ENCODE results near the gene AARSD1. TPM values are rescaled to one million over a fixed set of nuclear protein-coding genes. Genes with fewer than 3 reads are reported as not detected.

AARSD1 gene
- total RNA-seq, 1 experiment from 2014 or later = 35.4 TPM

GRCh38 chr17:42913981-42914617 is 50.2 kb downstream of the AARSD1 start:
- Histone ChIP-seq H2AFZ (no peak overlapping the region), H3K4me2 (peak overlapping the region; percentile 35; the same call in 1 of the 2 replicates), H3K27ac (no peak overlapping the region), H3K4me3 (no peak overlapping the region), H3F3A (ENCODE audit: insufficient read depth, low read depth) (peaks cover 19% of the 10 kb centered on the region; the same call in 1 of the 2 replicates), H4K20me1 (ENCODE audit: insufficient read depth) (no peaks in the 10 kb centered on the region), H3K36me3 (ENCODE audit: low read depth) (no peaks in the 10 kb centered on the region), H3K9me3 (ENCODE audit: insufficient read depth, low read depth) (no peaks in the 10 kb centered on the region), H3K79me2 (ENCODE audit: low read depth) (no peaks in the 10 kb centered on the region), H3K4me1 (replicated peaks; ENCODE audit: insufficient read depth) (peaks cover 21% of the 10 kb centered on the region), H3K27me3 (ENCODE audit: insufficient read depth, low read depth) (no peaks in the 10 kb centered on the region), H3K9me2 (ENCODE audit: insufficient read depth) (no peaks in the 10 kb centered on the region)
- BruUV-seq (replicated peaks) = no TSS peak
- ChIA-PET CTCF (no interaction called here), POLR2A (ENCODE audit: unreplicated experiment) (no interaction called here)
- TF ChIP-seq EZH2 (IDR thresholded peaks at IDR 0.05; ENCODE audit: low read depth) = no peak
- TF ChIP-seq, protein P1, sequence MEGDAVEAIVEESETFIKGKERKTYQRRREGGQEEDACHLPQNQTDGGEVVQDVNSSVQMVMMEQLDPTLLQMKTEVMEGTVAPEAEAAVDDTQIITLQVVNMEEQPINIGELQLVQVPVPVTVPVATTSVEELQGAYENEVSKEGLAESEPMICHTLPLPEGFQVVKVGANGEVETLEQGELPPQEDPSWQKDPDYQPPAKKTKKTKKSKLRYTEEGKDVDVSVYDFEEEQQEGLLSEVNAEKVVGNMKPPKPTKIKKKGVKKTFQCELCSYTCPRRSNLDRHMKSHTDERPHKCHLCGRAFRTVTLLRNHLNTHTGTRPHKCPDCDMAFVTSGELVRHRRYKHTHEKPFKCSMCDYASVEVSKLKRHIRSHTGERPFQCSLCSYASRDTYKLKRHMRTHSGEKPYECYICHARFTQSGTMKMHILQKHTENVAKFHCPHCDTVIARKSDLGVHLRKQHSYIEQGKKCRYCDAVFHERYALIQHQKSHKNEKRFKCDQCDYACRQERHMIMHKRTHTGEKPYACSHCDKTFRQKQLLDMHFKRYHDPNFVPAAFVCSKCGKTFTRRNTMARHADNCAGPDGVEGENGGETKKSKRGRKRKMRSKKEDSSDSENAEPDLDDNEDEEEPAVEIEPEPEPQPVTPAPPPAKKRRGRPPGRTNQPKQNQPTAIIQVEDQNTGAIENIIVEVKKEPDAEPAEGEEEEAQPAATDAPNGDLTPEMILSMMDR (conservative IDR thresholded peaks at IDR 0.05) = no peak
- DNase-seq = peak in 1 of 2 experiments; percentile 34
- intact Hi-C loops (cut with micrococcal nuclease; ENCODE audit: unreplicated experiment) = no loop called here

DNA sequence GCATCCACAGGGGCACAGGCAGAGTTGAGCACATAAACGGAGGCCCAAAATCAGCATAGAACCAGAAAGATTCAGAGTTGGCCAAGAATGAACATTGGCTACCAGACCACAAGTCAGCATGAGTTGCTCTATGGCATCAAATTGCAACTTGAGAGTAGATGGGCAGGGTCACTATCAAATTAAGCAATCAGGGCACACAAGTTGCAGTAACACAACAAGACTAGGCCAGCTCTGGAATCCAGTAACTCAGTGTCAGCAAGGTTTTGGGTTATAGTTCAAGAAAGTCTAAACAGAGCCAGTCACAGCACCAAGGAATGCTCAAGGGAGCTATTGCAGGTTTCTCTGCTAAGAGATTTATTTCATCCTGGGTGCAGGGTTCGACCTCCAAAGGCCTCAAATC is 50.7 kb downstream of the AARSD1 start:
- H2AFZ ChIP-seq = no peak overlapping the region
- peaks cover 21% of the 10 kb centered on the region for H3K4me1 ChIP-seq (replicated peaks; ENCODE audit: insufficient read depth)
- no peaks in the 10 kb centered on the region for H3K27me3 ChIP-seq (ENCODE audit: insufficient read depth, low read depth)
- BruUV-seq (replicated peaks) = no TSS peak
- peaks cover 21% of the 10 kb centered on the region; the same call in 1 of the 2 replicates for H3F3A ChIP-seq (ENCODE audit: insufficient read depth, low read depth)
- intact Hi-C loops (cut with micrococcal nuclease; ENCODE audit: unreplicated experiment) = no loop called here
- TF ChIP-seq, protein P1 (conservative IDR thresholded peaks at IDR 0.05) = no peak
- TF ChIP-seq EZH2 (IDR thresholded peaks at IDR 0.05; ENCODE audit: low read depth) = no peak
- peak overlapping the region; percentile 27; the same call in 1 of the 2 replicates for H3K27ac ChIP-seq
- DNase-seq = peak; percentile 9 to 81
- H3K36me3 ChIP-seq (ENCODE audit: low read depth) = no peaks in the 10 kb centered on the region
- no peak overlapping the region for H3K4me3 ChIP-seq
- ChIA-PET POLR2A (ENCODE audit: unreplicated experiment) (interaction anchor here (0.6 kb wide), 1 partner anchor 650 kb away, joined by 4 read pairs; no protein-coding TSS in a partner anchor), CTCF (no interaction called here)
- no peaks in the 10 kb centered on the region for H3K9me3 ChIP-seq (ENCODE audit: insufficient read depth, low read depth)
- peak overlapping the region; percentile 35 for H3K4me2 ChIP-seq
- H3K79me2 ChIP-seq (ENCODE audit: low read depth) = no peaks in the 10 kb centered on the region
- H4K20me1 ChIP-seq (ENCODE audit: insufficient read depth) = no peaks in the 10 kb centered on the region
- H3K9me2 ChIP-seq (ENCODE audit: insufficient read depth) = no peaks in the 10 kb centered on the region

DNA sequence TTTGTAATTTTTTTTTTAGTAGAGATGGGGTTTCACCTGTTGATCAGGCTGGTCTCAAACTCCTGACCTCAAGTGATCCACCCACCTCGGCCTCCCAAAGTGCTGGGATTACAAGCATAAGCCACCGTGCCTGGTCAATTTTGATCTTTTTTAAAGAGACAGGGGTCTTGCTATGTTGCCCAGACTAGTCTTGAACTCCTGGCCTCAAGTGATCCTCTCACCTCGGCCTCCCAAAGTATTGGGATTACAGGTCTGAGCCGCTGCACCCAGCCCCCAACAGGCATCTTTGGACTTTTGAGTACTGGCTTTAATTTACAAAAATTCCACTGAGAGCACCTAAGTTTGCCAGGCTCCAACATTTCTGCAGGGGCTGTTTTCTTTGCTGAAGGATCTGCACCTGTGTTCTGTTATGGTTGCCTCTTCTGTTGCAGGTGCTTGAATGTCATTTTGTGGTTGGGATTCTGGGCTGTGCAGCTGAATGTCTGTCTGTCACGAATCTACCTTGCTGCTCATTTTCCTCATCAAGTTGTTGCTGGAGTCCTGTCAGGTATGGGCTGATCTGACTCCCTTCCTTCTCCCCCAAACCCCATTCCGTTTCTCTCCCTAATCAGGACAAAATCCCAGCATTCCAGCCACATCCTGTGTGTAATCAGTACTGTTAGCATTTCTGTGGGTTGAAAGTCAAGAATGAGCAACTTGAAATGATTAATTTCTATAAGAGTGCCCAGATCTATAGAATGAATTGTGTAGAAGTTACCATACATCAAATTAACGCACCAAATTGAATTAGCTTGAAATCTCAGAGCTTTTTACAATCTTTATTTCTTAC is 55.2 kb downstream of the AARSD1 start:
- Histone ChIP-seq H3K36me3 (ENCODE audit: low read depth) (no peaks in the 10 kb centered on the region), H3F3A (ENCODE audit: insufficient read depth, low read depth) (peaks cover 17% of the 10 kb centered on the region; the same call in 1 of the 2 replicates), H3K27me3 (ENCODE audit: insufficient read depth, low read depth) (no peaks in the 10 kb centered on the region; the same call in 1 of the 2 replicates), H3K4me1 (replicated peaks; ENCODE audit: insufficient read depth) (peaks cover 12% of the 10 kb centered on the region), H3K79me2 (ENCODE audit: low read depth) (no peaks in the 10 kb centered on the region), H4K20me1 (ENCODE audit: insufficient read depth) (no peaks in the 10 kb centered on the region), H3K4me2 (no peak overlapping the region), H3K9me3 (ENCODE audit: insufficient read depth, low read depth) (no peaks in the 10 kb centered on the region), H2AFZ (no peak overlapping the region), H3K9me2 (ENCODE audit: insufficient read depth) (no peaks in the 10 kb centered on the region), H3K4me3 (no peak overlapping the region), H3K27ac (no peak overlapping the region)
- intact Hi-C loops (cut with micrococcal nuclease; ENCODE audit: unreplicated experiment) = no loop called here
- ChIA-PET CTCF (no interaction called here), POLR2A (ENCODE audit: unreplicated experiment) (no interaction called here)
- DNase-seq = no peak
- BruUV-seq (replicated peaks) = no TSS peak
- no peak for TF ChIP-seq EZH2 (IDR thresholded peaks at IDR 0.05; ENCODE audit: low read depth)

Measured in PC-9 (cell line).